ENCODE data around the gene MGAT1.
A peak's percentile ranks its signal among the peaks of the same experiment; 100 is the strongest.

DNA sequence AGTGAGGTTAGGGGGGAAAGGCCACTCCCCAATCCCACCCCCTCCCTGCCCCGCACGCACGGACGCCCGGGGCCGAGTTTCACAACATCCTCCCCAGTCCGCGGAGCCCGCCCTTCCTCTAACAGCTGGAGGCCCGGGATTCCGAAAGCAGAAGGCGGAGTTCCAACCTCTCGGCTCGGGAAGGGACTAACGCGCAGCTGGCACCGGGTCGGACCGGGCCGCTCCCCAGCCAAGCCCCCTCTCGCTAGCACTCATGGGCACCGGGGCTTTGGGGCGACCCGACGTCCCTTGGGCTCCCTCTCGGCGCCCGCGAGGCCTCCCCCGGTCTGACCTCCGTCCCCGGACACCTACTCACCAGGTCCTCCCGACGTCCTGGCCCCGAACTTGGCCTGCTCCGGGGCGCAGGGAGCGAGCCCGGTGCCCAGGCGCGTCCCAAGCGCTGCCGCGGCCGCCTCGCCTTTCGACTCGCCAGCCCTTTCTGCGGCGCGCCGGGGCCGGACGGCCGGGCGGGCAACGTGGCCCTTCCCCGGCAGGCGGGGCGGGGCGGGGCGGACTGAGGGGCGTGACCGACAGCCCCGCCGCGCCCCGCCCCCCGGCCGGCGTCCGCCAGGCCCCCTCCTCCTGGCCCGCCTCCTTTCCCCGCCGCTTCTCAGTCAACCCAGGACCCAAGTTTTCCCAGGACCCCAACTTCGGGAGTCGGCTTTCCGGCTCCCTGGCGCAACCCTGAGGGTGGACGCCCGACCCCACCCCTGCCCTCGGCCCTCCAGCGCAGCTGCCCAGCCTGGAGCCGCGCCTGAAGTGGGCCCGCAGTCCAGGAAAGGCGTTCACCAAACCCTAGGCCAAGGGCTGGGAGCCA, at the start of gene MGAT1:
- TF ChIP-seq, protein P1, sequence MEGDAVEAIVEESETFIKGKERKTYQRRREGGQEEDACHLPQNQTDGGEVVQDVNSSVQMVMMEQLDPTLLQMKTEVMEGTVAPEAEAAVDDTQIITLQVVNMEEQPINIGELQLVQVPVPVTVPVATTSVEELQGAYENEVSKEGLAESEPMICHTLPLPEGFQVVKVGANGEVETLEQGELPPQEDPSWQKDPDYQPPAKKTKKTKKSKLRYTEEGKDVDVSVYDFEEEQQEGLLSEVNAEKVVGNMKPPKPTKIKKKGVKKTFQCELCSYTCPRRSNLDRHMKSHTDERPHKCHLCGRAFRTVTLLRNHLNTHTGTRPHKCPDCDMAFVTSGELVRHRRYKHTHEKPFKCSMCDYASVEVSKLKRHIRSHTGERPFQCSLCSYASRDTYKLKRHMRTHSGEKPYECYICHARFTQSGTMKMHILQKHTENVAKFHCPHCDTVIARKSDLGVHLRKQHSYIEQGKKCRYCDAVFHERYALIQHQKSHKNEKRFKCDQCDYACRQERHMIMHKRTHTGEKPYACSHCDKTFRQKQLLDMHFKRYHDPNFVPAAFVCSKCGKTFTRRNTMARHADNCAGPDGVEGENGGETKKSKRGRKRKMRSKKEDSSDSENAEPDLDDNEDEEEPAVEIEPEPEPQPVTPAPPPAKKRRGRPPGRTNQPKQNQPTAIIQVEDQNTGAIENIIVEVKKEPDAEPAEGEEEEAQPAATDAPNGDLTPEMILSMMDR (IDR thresholded peaks at IDR 0.05 in 8 of 11, conservative IDR thresholded peaks at IDR 0.05 in 3 of 11), result peak in 1 of 11 experiments; percentile 7
- peak; percentile 84 to 90 (median 89) for TF ChIP-seq POLR2AphosphoS5 (IDR thresholded peaks at IDR 0.05)
- TF ChIP-seq POLR2A (IDR thresholded peaks at IDR 0.05), result peak in 1 of 3 donors; percentile 9

All from spleen (tissue), 7 donors.